Neuron (in vitro differentiated cells): ENCODE data around the gene CAMK1D.

ENCODE experiments used
- H2AFZ ChIP-seq: one replicate; pipeline ENCODE4 v1.6.1; 2013; ENCODE audit warnings: low read depth, mild to moderate bottlenecking, inconsistent platforms, low read length, moderate library complexity
- H3K27me3 ChIP-seq: one replicate; pipeline ENCODE4 v1.6.1; 2013; ENCODE audit warnings: low read length; ENCODE audit not compliant: insufficient read depth
- H3K36me3 ChIP-seq: one replicate; pipeline ENCODE4 v1.6.1; 2013; ENCODE audit warnings: low read length; ENCODE audit not compliant: insufficient read depth
- H3K4me1 ChIP-seq: one replicate; pipeline ENCODE4 v1.6.1; 2013; ENCODE audit warnings: low read length; ENCODE audit not compliant: insufficient read depth
- H3K4me3 ChIP-seq: 2 replicates; pipeline ENCODE4 v1.5.1; 2013; ENCODE audit warnings: mild to moderate bottlenecking, low read length, moderate library complexity
- H3K9me3 ChIP-seq: one replicate; pipeline ENCODE4 v1.6.1; 2013; ENCODE audit warnings: low read length

The CAMK1D gene

GRCh38 chr10:12401466-12401865 lies 52.1 kb downstream of the CAMK1D start:
- no peak overlapping the region for H2AFZ ChIP-seq
- no peaks in the 10 kb centered on the region for H3K9me3 ChIP-seq
- H3K4me1 ChIP-seq: no peaks in the 10 kb centered on the region
- H3K27me3 ChIP-seq: no peaks in the 10 kb centered on the region
- no peak overlapping the region for H3K4me3 ChIP-seq
- no peaks in the 10 kb centered on the region for H3K36me3 ChIP-seq

GRCh38 chr10:12403119-12403518 lies 53.8 kb downstream of the CAMK1D start:
- no peaks in the 10 kb centered on the region for H3K27me3 ChIP-seq
- no peaks in the 10 kb centered on the region for H3K9me3 ChIP-seq
- no peaks in the 10 kb centered on the region for H3K36me3 ChIP-seq
- no peak overlapping the region for H3K4me3 ChIP-seq
- H2AFZ ChIP-seq: no peak overlapping the region
- H3K4me1 ChIP-seq: no peaks in the 10 kb centered on the region

- no peaks in the 10 kb centered on the region for H3K4me1 ChIP-seq
- no peaks in the 10 kb centered on the region for H3K9me3 ChIP-seq
- H3K4me3 ChIP-seq: no peak overlapping the region
- H3K36me3 ChIP-seq: no peaks in the 10 kb centered on the region
- no peaks in the 10 kb centered on the region for H3K27me3 ChIP-seq
- H2AFZ ChIP-seq: no peak overlapping the region
These were observed 56.3 kb downstream of the CAMK1D start for GRCh38 chr10:12405342-12406320.

- Histone ChIP-seq H3K9me3 (no peaks in the 10 kb centered on the region), H3K4me3 (no peak overlapping the region), H3K36me3 (no peaks in the 10 kb centered on the region), H2AFZ (no peak overlapping the region), H3K4me1 (no peaks in the 10 kb centered on the region), H3K27me3 (no peaks in the 10 kb centered on the region)
These were observed 57.5 kb downstream of the CAMK1D start for GRCh38 chr10:12406764-12407400.

- Histone ChIP-seq H3K9me3 (no peaks in the 10 kb centered on the region), H2AFZ (no peak overlapping the region), H3K4me1 (no peaks in the 10 kb centered on the region), H3K4me3 (no peak overlapping the region), H3K27me3 (no peaks in the 10 kb centered on the region), H3K36me3 (no peaks in the 10 kb centered on the region)
These were observed 59.1 kb downstream of the CAMK1D start for GRCh38 chr10:12408472-12408871.

GRCh38 chr10:12409161-12409560 lies 59.8 kb downstream of the CAMK1D start:
- no peaks in the 10 kb centered on the region for H3K9me3 ChIP-seq

GRCh38 chr10:12409613-12410012 lies 60.3 kb downstream of the CAMK1D start:
- Histone ChIP-seq H3K27me3 (no peaks in the 10 kb centered on the region), H3K4me3 (no peak overlapping the region), H2AFZ (no peak overlapping the region), H3K4me1 (no peaks in the 10 kb centered on the region), H3K9me3 (no peaks in the 10 kb centered on the region), H3K36me3 (no peaks in the 10 kb centered on the region)

More at GRCh38 chr10:12409161-12409560, 59.8 kb downstream of the CAMK1D start:
- Histone ChIP-seq H3K36me3 (no peaks in the 10 kb centered on the region), H2AFZ (no peak overlapping the region), H3K4me3 (no peak overlapping the region), H3K4me1 (no peaks in the 10 kb centered on the region), H3K27me3 (no peaks in the 10 kb centered on the region)

GRCh38 chr10:12412666-12413368 lies 63.5 kb downstream of the CAMK1D start:
- Histone ChIP-seq H3K9me3 (no peaks in the 10 kb centered on the region), H3K36me3 (no peaks in the 10 kb centered on the region), H2AFZ (no peak overlapping the region), H3K27me3 (no peaks in the 10 kb centered on the region), H3K4me1 (no peaks in the 10 kb centered on the region), H3K4me3 (no peak overlapping the region)

- no peaks in the 10 kb centered on the region for H3K36me3 ChIP-seq
- H2AFZ ChIP-seq: no peak overlapping the region
- H3K4me3 ChIP-seq: no peak overlapping the region
- no peaks in the 10 kb centered on the region for H3K4me1 ChIP-seq
- H3K9me3 ChIP-seq: no peaks in the 10 kb centered on the region
- H3K27me3 ChIP-seq: no peaks in the 10 kb centered on the region
These were observed 64.0 kb downstream of the CAMK1D start for GRCh38 chr10:12413369-12413711.

GRCh38 chr10:12414278-12414989 lies 65.1 kb downstream of the CAMK1D start:
- Histone ChIP-seq H3K4me1 (no peaks in the 10 kb centered on the region), H3K9me3 (no peaks in the 10 kb centered on the region), H3K4me3 (no peak overlapping the region), H2AFZ (no peak overlapping the region), H3K36me3 (no peaks in the 10 kb centered on the region), H3K27me3 (no peaks in the 10 kb centered on the region)

- H3K4me1 ChIP-seq: no peaks in the 10 kb centered on the region
- no peak overlapping the region for H2AFZ ChIP-seq
- no peaks in the 10 kb centered on the region for H3K9me3 ChIP-seq
- no peak overlapping the region for H3K4me3 ChIP-seq
- no peaks in the 10 kb centered on the region for H3K36me3 ChIP-seq
- no peaks in the 10 kb centered on the region for H3K27me3 ChIP-seq
These were observed 67.2 kb downstream of the CAMK1D start for GRCh38 chr10:12416344-12417050.

- Histone ChIP-seq H2AFZ (no peak overlapping the region), H3K4me3 (no peak overlapping the region), H3K36me3 (no peaks in the 10 kb centered on the region), H3K27me3 (no peaks in the 10 kb centered on the region), H3K4me1 (no peaks in the 10 kb centered on the region), H3K9me3 (no peaks in the 10 kb centered on the region)
These were observed 68.0 kb downstream of the CAMK1D start for GRCh38 chr10:12417331-12417730.
